ENCODE measurements around the gene JAKMIP1. TPM values are rescaled to one million over a fixed set of nuclear protein-coding genes. Genes with fewer than 3 reads are reported as not detected.

Gene JAKMIP1
- 0.21 and 0.64 TPM in 2 replicates for total RNA-seq (2014; rRNA removed; shearing (Covaris generic))

DNA sequence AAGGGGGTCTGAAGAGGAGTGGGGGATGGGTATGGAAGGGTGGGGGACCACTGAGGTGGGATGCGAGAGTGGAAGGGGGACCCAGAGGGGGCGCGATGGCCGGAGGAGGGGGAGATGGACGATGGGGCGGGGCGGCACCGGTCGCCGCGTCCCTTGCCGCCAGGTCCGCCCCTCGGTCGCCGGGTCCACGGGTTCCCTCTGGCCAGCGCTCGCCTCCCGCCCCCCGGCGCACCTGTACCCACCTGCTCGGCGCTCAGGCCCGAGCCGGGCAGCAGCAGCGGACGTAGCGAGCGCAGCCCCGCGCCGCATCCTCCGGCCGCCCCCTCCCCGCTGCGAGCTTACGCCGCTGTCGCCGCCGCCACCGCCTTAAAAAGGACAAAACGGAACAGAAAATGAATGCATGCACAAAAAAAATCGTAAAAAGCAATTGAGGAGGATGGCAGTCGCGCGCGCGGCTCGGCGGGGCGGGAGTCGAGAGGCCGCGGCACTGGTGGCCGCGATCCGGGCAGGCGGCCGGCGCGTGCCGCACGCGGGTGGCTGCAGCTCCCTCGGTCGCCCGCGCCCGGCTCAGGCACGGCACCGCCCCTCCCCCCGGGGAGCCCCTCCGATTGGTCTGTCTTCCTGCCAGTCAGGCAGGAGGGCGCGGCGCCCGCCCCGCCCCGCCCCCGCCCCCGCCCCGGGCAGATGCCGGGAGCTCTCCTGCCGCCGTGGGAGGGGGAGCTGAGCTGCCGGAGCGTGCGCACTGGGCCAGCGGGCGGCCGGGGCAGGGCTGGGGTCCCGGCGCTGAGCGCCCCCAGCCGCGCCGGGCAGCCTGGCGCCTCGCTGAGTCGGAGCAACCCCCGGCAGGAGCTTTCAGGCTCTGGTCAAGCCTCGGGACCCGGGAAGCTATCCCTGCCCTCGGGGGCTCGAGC is at the start of gene JAKMIP1:
JAKMIP1 (minus strand) TSS at position 539 of the 911 bp plus-strand sequence. CDS start 87,699 bp downstream, outside the sequence.
- no peak for DNase-seq (ENCODE audit: low spot score)

GRCh38 chr4:6248394-6248793 is 48.0 kb upstream of the JAKMIP1 start:
- DNase-seq (ENCODE audit: low spot score), result no peak

DNA sequence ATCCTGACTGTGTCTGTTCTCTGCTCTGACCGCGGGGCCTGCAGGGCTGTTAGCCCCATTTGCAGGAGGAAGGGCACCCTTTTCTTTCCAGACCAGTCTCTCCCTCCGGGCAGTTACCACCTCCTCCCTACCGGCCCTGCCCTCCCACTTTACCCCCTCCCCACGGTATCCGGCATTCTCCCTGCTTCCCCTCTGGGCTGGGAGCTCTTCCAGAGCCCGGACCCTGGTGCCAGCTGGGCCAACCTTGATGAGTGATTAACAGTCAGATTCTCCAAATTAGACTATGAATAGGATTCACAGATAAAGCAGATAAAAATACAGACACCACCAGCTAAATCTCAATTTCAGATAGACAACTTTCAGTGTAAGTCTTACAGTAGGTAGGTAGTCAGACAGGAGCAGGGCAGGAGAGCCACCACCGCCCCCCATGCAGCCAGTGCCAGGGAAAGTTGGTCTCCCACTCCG is 45.9 kb upstream of the JAKMIP1 start:
- no peak for DNase-seq (ENCODE audit: low spot score)

- DNase-seq (ENCODE audit: low spot score), result no peak
Observed at GRCh38 chr4:6245246-6246169, 45.2 kb upstream of the JAKMIP1 start.

GRCh38 chr4:6242271-6243029 is 42.1 kb upstream of the JAKMIP1 start:
- no peak for DNase-seq (ENCODE audit: low spot score)

GRCh38 chr4:6241062-6241845 is 40.9 kb upstream of the JAKMIP1 start:
- no peak for DNase-seq (ENCODE audit: low spot score)

- DNase-seq (ENCODE audit: low spot score), result no peak
Observed at GRCh38 chr4:6239968-6240367, 39.6 kb upstream of the JAKMIP1 start.

- no peak for DNase-seq (ENCODE audit: low spot score)
Observed at GRCh38 chr4:6239486-6239885, 39.1 kb upstream of the JAKMIP1 start.

GRCh38 chr4:6236816-6237390 is 36.6 kb upstream of the JAKMIP1 start:
- DNase-seq (ENCODE audit: low spot score), result no peak

- DNase-seq (ENCODE audit: low spot score), result no peak
Observed at GRCh38 chr4:6235901-6236640, 35.7 kb upstream of the JAKMIP1 start.

DNA sequence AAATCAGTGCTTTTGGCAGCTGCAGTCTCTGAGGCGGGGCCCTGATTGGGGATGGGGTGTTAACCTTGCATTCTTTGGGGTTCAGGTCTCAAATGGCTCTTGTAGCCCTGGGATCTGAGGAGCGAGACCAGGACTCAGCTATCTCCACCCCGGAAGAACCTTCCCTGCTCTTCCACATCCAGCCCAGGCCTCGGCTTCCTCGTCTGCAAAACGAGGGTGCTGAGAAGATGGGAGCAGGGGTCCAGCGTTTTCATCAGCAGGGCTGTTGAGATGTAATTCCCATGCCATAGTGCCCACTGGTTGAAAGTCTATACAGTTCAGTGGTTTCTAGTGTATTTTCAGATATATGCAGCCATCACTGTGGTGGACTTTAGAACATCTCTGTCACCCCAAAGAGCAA is 34.7 kb upstream of the JAKMIP1 start:
- DNase-seq (ENCODE audit: low spot score), result no peak

GRCh38 chr4:6233929-6234328 is 33.6 kb upstream of the JAKMIP1 start:
- DNase-seq (ENCODE audit: low spot score), result no peak

GRCh38 chr4:6232836-6233785 is 32.8 kb upstream of the JAKMIP1 start:
- no peak for DNase-seq (ENCODE audit: low spot score)

- DNase-seq (ENCODE audit: low spot score), result no peak
Observed at GRCh38 chr4:6231663-6232165, 31.4 kb upstream of the JAKMIP1 start.

GRCh38 chr4:6230827-6231662 is 30.7 kb upstream of the JAKMIP1 start:
- DNase-seq (ENCODE audit: low spot score), result no peak

GRCh38 chr4:6230502-6230785 is 30.1 kb upstream of the JAKMIP1 start:
- DNase-seq (ENCODE audit: low spot score), result no peak

DNA sequence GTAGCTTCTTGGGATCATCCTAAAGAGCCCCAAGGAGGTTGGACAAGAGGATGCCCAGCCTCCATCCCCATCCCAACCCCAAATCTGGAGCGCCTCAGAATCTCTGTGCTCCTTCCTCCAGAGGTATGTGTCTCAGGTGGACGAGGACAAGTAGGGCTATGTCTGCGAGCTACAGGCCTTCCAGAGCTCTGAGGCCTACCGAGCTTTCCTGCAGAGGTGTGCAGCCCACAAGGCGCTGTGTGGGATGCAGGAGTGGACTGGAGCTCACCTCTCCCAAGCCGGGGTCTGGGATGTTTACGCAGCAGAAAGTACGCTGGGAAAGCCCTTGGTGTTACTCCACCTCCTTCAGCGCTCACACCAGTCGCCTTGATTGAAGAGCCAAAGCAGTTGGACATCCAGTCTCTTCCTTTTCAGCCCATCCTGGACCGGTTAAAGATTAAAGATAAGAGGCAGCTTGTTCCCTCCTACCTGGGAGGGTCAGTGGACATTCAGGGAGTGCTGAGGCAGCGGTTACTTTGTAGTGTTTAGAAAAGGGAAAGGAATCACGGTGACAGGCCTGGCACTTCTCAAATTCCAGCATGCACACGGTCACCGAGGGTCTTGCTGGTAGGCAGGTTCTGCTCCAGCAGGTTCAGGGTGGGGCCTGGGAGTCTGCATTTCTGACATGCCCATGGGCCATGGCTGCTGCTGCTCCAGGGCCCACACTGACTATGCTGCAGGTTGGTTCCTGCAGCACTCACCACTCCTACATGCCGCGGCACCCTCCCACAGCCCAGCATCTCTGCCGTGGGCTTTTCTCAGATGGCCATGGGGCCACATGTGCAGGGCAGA is 29.5 kb upstream of the JAKMIP1 start:
- no peak for DNase-seq (ENCODE audit: low spot score)

Measured in H4 (cell line).